Measurements from ENCODE around the gene CDH23. TPM values are rescaled to one million over a fixed set of nuclear protein-coding genes. Genes with fewer than 3 reads are reported as not detected.

Gene CDH23
- polyA plus RNA-seq, 1 donor (not counting 4 experiments of a cell fraction or from before 2014, with no cell fraction given): 0.01 TPM

GRCh38 chr10:71539442-71540118 is 142.9 kb downstream of the CDH23 start:
- Histone ChIP-seq H3K79me2 (ENCODE audit: control insufficient read depth, insufficient read depth, low read length) (no peaks in the 10 kb centered on the region), H3K4me2 (ENCODE audit: control insufficient read depth, extremely low read depth, insufficient read depth, low read depth, low read length) (no peak overlapping the region), H4K20me1 (ENCODE audit: control insufficient read depth, extremely low read depth, insufficient read depth, low read length) (no peaks in the 10 kb centered on the region), H3K9ac (ENCODE audit: control insufficient read depth, extremely low read depth, insufficient read depth, low read length) (no peak overlapping the region), H3K9me3 (ENCODE audit: control insufficient read depth, low read depth, low read length) (no peaks in the 10 kb centered on the region), H3K4me1 (ENCODE audit: control insufficient read depth, extremely low read depth, insufficient read depth, low read length) (peaks cover 10% of the 10 kb centered on the region), H3K36me3 (ENCODE audit: control insufficient read depth in 2 of 2, extremely low read depth in 1 of 2, insufficient read depth in 2 of 2, low read length in 2 of 2) (no peaks in the 10 kb centered on the region), H2AFZ (ENCODE audit: control insufficient read depth, low read length) (no peak overlapping the region), H3K4me3 (ENCODE audit: control insufficient read depth in 2 of 3, extremely low read depth in 1 of 3, insufficient read depth in 2 of 3, low read depth in 1 of 3, low read length in 3 of 3) (no peak overlapping the region), H3K9me1 (ENCODE audit: control insufficient read depth, extremely low read depth, insufficient read depth, low read length) (no peaks in the 10 kb centered on the region), H3K27me3 (ENCODE audit: control insufficient read depth, extremely low read depth, insufficient read depth, low read length) (peaks cover 14% of the 10 kb centered on the region), H3K27ac (ENCODE audit: control insufficient read depth, insufficient read depth, low read length) (no peak overlapping the region)
- dilution Hi-C loops (cut with MboI; ENCODE audit: extremely low pct_ligation_motif_present, low sequenced_read_pairs): no loop called here
- DNase-seq (ENCODE audit: low read depth, low spot score): no peak
- no peak for FAIRE-seq
- no peak for TF ChIP-seq EZH2 (IDR thresholded peaks at IDR 0.05; ENCODE audit: low read length)

- dilution Hi-C loops (cut with MboI; ENCODE audit: extremely low pct_ligation_motif_present, low sequenced_read_pairs): no loop called here
- Histone ChIP-seq H4K20me1 (ENCODE audit: control insufficient read depth, extremely low read depth, insufficient read depth, low read length) (no peaks in the 10 kb centered on the region), H3K36me3 (ENCODE audit: control insufficient read depth in 2 of 2, extremely low read depth in 1 of 2, insufficient read depth in 2 of 2, low read length in 2 of 2) (no peaks in the 10 kb centered on the region), H3K4me1 (ENCODE audit: control insufficient read depth, extremely low read depth, insufficient read depth, low read length) (peaks cover 10% of the 10 kb centered on the region), H3K27ac (ENCODE audit: control insufficient read depth, insufficient read depth, low read length) (no peak overlapping the region), H3K4me2 (ENCODE audit: control insufficient read depth, extremely low read depth, insufficient read depth, low read depth, low read length) (no peak overlapping the region), H3K79me2 (ENCODE audit: control insufficient read depth, insufficient read depth, low read length) (no peaks in the 10 kb centered on the region), H3K9me1 (ENCODE audit: control insufficient read depth, extremely low read depth, insufficient read depth, low read length) (no peaks in the 10 kb centered on the region), H3K9ac (ENCODE audit: control insufficient read depth, extremely low read depth, insufficient read depth, low read length) (no peak overlapping the region), H3K27me3 (ENCODE audit: control insufficient read depth, extremely low read depth, insufficient read depth, low read length) (peaks cover 20% of the 10 kb centered on the region), H2AFZ (ENCODE audit: control insufficient read depth, low read length) (no peak overlapping the region), H3K9me3 (ENCODE audit: control insufficient read depth, low read depth, low read length) (no peaks in the 10 kb centered on the region), H3K4me3 (ENCODE audit: control insufficient read depth in 2 of 3, extremely low read depth in 1 of 3, insufficient read depth in 2 of 3, low read depth in 1 of 3, low read length in 3 of 3) (no peak overlapping the region)
- DNase-seq (ENCODE audit: low read depth, low spot score) (no peak), FAIRE-seq (no peak)
- no peak for TF ChIP-seq CTCF (optimal IDR thresholded peaks at IDR 0.05 in 1 of 3, IDR thresholded peaks at IDR 0.05 in 1 of 3, conservative IDR thresholded peaks at IDR 0.05 in 1 of 3; ENCODE audit: extremely low read depth in 1 of 3, insufficient read depth in 2 of 3, low read length in 3 of 3)
- no peak for TF ChIP-seq EZH2 (IDR thresholded peaks at IDR 0.05; ENCODE audit: low read length)
These were observed 145.8 kb downstream of the CDH23 start for GRCh38 chr10:71542478-71542877.
